ENCODE measurements around the gene FRAS1. TPM values are rescaled to one million over a fixed set of nuclear protein-coding genes. Genes with fewer than 3 reads are reported as not detected.

Gene FRAS1
- total and polyA plus RNA-seq, 2 of the 8 experiments (the other 6 are each of a cell fraction or from before 2014, with no cell fraction given): 38.5 to 109 TPM

GRCh38 chr4:78464265-78464664 lies 407.1 kb downstream of the FRAS1 start:
- H4K91ac ChIP-seq (replicated peaks; ENCODE audit: insufficient read length, low read length): no peak overlapping the region
- H3K23ac ChIP-seq (ENCODE audit: insufficient read length): no peak overlapping the region
- no peak overlapping the region for H2AK5ac ChIP-seq (ENCODE audit: low read depth, low read length)
- H3K14ac ChIP-seq (ENCODE audit: insufficient read length): no peak overlapping the region
- H3K36me3 ChIP-seq (ENCODE audit: control insufficient read depth in 2 of 4, insufficient read depth in 4 of 4, low read length in 3 of 4): peaks cover 0 to 89% (median 48%) of the 10 kb centered on the region in 4 experiments; a peak in 6 of 8 replicates
- no peak overlapping the region for H2AFZ ChIP-seq (ENCODE audit: low read length)
- H3K79me2 ChIP-seq (ENCODE audit: control insufficient read depth in 1 of 2, insufficient read depth in 2 of 2, low read length in 2 of 2): no peaks in the 10 kb centered on the region
- no peak overlapping the region for H3K18ac ChIP-seq (ENCODE audit: extremely low read depth, low read length)
- no peak overlapping the region for H2BK5ac ChIP-seq (ENCODE audit: low read depth, low read length)
- H2BK15ac ChIP-seq (ENCODE audit: low read length): no peak overlapping the region
- no peaks in the 10 kb centered on the region for H3K79me1 ChIP-seq (ENCODE audit: low read depth, low read length)
- WGBS, 2 experiments (ENCODE audit: extremely low coverage in 1 of 2, insufficient coverage in 1 of 2, insufficient read length in 1 of 2, insufficient replicate concordance in 2 of 2, low coverage in 1 of 2, low lambda C conversion rate in 2 of 2, missing lambda C conversion rate in 1 of 2): 82% methylated on average over 7 of the region's 7 CpGs; no CpG with 5 or more reads in 1 of the 2 experiments
- H4K20me1 ChIP-seq (replicated peaks in 1 of 2; ENCODE audit: control insufficient read depth in 1 of 2, insufficient read depth in 2 of 2, low read length in 2 of 2): no peaks in the 10 kb centered on the region
- POLR2A ChIA-PET (ENCODE audit: partially characterized antibody): interaction anchor here (0.7 kb wide), 1 partner anchor 9 kb away, joined by 3 read pairs; no protein-coding TSS in a partner anchor
- no peak overlapping the region for H2BK20ac ChIP-seq (ENCODE audit: low read length)
- no peak overlapping the region for H3K4ac ChIP-seq (replicated peaks; ENCODE audit: insufficient read length, low read depth, low read length)
- H3K4me1 ChIP-seq (replicated peaks in 1 of 4; ENCODE audit: control insufficient read depth in 3 of 4, insufficient read depth in 4 of 4, low read length in 3 of 4): no peaks in the 10 kb centered on the region
- no peak overlapping the region for H3K4me3 ChIP-seq (ENCODE audit: extremely low read depth in 1 of 4, insufficient read depth in 2 of 4, low read depth in 3 of 4, low read length in 4 of 4)
- H4K5ac ChIP-seq (ENCODE audit: insufficient read length, low read depth, low read length): no peak overlapping the region
- H2BK120ac ChIP-seq (replicated peaks; ENCODE audit: low read depth, low read length): no peak overlapping the region
- H3K23me2 ChIP-seq (ENCODE audit: low read depth, low read length): no peaks in the 10 kb centered on the region
- no peaks in the 10 kb centered on the region for H3K27me3 ChIP-seq (replicated peaks in 1 of 4; ENCODE audit: control insufficient read depth in 3 of 4, extremely low read depth in 1 of 4, insufficient read depth in 3 of 4, low read length in 3 of 4)
- no peak overlapping the region for H2BK12ac ChIP-seq (ENCODE audit: low read depth, low read length)
- no peak overlapping the region for H3K56ac ChIP-seq (replicated peaks; ENCODE audit: insufficient read length, low read depth, low read length)
- H3K27ac ChIP-seq (ENCODE audit: low read depth, low read length): no peak overlapping the region
- no peak for DNase-seq (ENCODE audit: low read depth in 1 of 2, low spot score in 2 of 2)
- H3K9ac ChIP-seq (replicated peaks in 1 of 4; ENCODE audit: extremely low read depth in 1 of 4, low read depth in 3 of 4, low read length in 3 of 4): no peak overlapping the region
- H3K9me3 ChIP-seq (ENCODE audit: insufficient read depth in 2 of 2, low read depth in 1 of 2, low read length in 1 of 2): no peaks in the 10 kb centered on the region
- no peak overlapping the region for H4K8ac ChIP-seq (ENCODE audit: extremely low read depth, insufficient read depth, low read length)
- no peak for FAIRE-seq
- CTCF ChIA-PET (ENCODE audit: partially characterized antibody): interaction anchor here (1.0 to 2.6 kb wide), 2 partner anchors 11 to 83 kb away, joined by 3 to 8 read pairs; no protein-coding TSS in a partner anchor
- no peak overlapping the region for H3K4me2 ChIP-seq (ENCODE audit: insufficient read depth in 1 of 2, low read depth in 2 of 2, low read length in 2 of 2)
- TF ChIP-seq PHF8 (conservative IDR thresholded peaks at IDR 0.05; ENCODE audit: low read depth, low read length) (no peak), CEBPB (IDR thresholded peaks at IDR 0.05; ENCODE audit: low read depth, low read length) (no peak), RNF2 (IDR thresholded peaks at IDR 0.05; ENCODE audit: borderline replicate concordance, low read depth, low read length, missing control alignments, poor library complexity, severe bottlenecking) (no peak), CTCF (IDR thresholded peaks at IDR 0.05; ENCODE audit: control extremely low read depth in 1 of 3, insufficient read depth in 1 of 3, low read depth in 1 of 3, low read length in 3 of 3) (no peak), BCL11A (IDR thresholded peaks at IDR 0.05; ENCODE audit: low read depth in 2 of 2, low read length in 2 of 2) (no peak), POLR2AphosphoS5 (IDR thresholded peaks at IDR 0.05; ENCODE audit: low read depth, low read length) (no peak), RBBP5 (IDR thresholded peaks at IDR 0.05; ENCODE audit: borderline replicate concordance, low read depth, low read length) (no peak), TCF12 (IDR thresholded peaks at IDR 0.05; ENCODE audit: low read depth, low read length) (no peak), EZH2 (IDR thresholded peaks at IDR 0.05; ENCODE audit: low read depth, low read length, severe bottlenecking) (no peak), TAF7 (optimal IDR thresholded peaks at IDR 0.05; ENCODE audit: borderline replicate concordance, low read depth, low read length) (no peak)
- TF ChIP-seq, protein P1, sequence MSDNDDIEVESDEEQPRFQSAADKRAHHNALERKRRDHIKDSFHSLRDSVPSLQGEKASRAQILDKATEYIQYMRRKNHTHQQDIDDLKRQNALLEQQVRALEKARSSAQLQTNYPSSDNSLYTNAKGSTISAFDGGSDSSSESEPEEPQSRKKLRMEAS (IDR thresholded peaks at IDR 0.05): no peak

Data from H1 (cell line).